Liver (tissue), 9 donors: Measurements from ENCODE around the gene AATK. TPM values are rescaled to one million over a fixed set of nuclear protein-coding genes. Genes with fewer than 3 reads are reported as not detected.

Experiments
- DNase-seq: peaks from one replicate; pipeline ENCODE4 v3.0.0-alpha.2; 2017; ENCODE audit warnings: low spot score
- H3K27ac ChIP-seq, 2 donors: one replicate each; pipeline ENCODE4 v1.7.0; 2013; ENCODE audit warnings: inconsistent platforms in 2 of 2, low read length in 2 of 2, control low read depth in 1 of 2, low read depth in 1 of 2, mild to moderate bottlenecking in 1 of 2
- H3K27me3 ChIP-seq, 4 donors: one replicate each; pipeline versions ENCODE4 v1.6.1 to v1.7.0; 2013; ENCODE audit warnings: low read length in 3 of 4, inconsistent platforms in 1 of 4, mild to moderate bottlenecking in 1 of 4, moderate library complexity in 1 of 4; ENCODE audit not compliant: control insufficient read depth in 4 of 4, insufficient read depth in 4 of 4
- H3K36me3 ChIP-seq, 4 donors: one replicate each; pipeline versions ENCODE4 v1.6.1 to v1.7.0; 2013; ENCODE audit warnings: low read length in 3 of 4, mild to moderate bottlenecking in 3 of 4, low read depth in 1 of 4, moderate library complexity in 1 of 4; ENCODE audit not compliant: control insufficient read depth in 4 of 4, insufficient read depth in 3 of 4
- H3K4me1 ChIP-seq, 4 donors: one replicate each; pipeline versions ENCODE4 v1.6.1 to v1.7.0; 2013; ENCODE audit warnings: low read length in 3 of 4, mild to moderate bottlenecking in 3 of 4, moderate library complexity in 1 of 4; ENCODE audit not compliant: control insufficient read depth in 4 of 4, insufficient read depth in 4 of 4
- H3K4me3 ChIP-seq, 3 donors: one replicate each; pipeline versions ENCODE4 v1.6.1 to v1.7.0; 2013; ENCODE audit warnings: low read length in 3 of 3, control low read depth in 1 of 3, low read depth in 1 of 3, mild to moderate bottlenecking in 1 of 3
- H3K9ac ChIP-seq, 2 donors: one replicate each; pipeline ENCODE4 v1.7.0; 2013; ENCODE audit warnings: low read length in 2 of 2, mild to moderate bottlenecking in 2 of 2, moderate library complexity in 2 of 2, control low read depth in 1 of 2, low read depth in 1 of 2
- H3K9me3 ChIP-seq, 4 donors: one replicate each; pipeline versions ENCODE4 v1.6.1 to v1.7.0; 2013; ENCODE audit warnings: low read length in 3 of 4; ENCODE audit not compliant: control insufficient read depth in 4 of 4
- CTCF ChIP-seq: fragments of 150-350 bp; IDR thresholded peaks from 2 replicates; pipeline ENCODE4 v1.5.1; 2017; ENCODE audit warnings: improper control_type of control experiment, low read depth, low read length; ENCODE audit not compliant: missing input control
- EGR1 ChIP-seq, 2 donors: IDR thresholded peaks; 2 replicates each; pipeline ENCODE4 v1.6.1; 2016 to 2018; ENCODE audit warnings: antibody characterized with exemption in 2 of 2, low read depth in 2 of 2
- FOXA1 ChIP-seq: IDR thresholded peaks from 2 replicates; pipeline ENCODE4 v1.6.1; 2016; ENCODE audit warnings: antibody characterized with exemption
- FOXA2 ChIP-seq: IDR thresholded peaks from 2 replicates; pipeline ENCODE4 v1.6.1; 2016; ENCODE audit warnings: antibody characterized with exemption
- GABPA ChIP-seq, 2 donors: IDR thresholded peaks in 1 of 2; conservative IDR thresholded peaks in 1 of 2; 2 replicates each; pipeline ENCODE4 v1.6.1; 2016; ENCODE audit warnings: antibody characterized with exemption in 2 of 2, mild to moderate bottlenecking in 1 of 2, moderate library complexity in 1 of 2
- HNF4A ChIP-seq, 2 donors: conservative IDR thresholded peaks; 2 replicates each; pipeline ENCODE4 v1.6.1; 2016; ENCODE audit warnings: antibody characterized with exemption in 2 of 2, mild to moderate bottlenecking in 2 of 2
- HNF4G ChIP-seq: IDR thresholded peaks from 2 replicates; pipeline ENCODE4 v1.6.1; 2016; ENCODE audit warnings: antibody characterized with exemption
- JUND ChIP-seq, 2 donors: IDR thresholded peaks; 2 replicates each; pipeline ENCODE4 v1.6.1; 2016; ENCODE audit warnings: antibody characterized with exemption in 2 of 2
- NR2F2 ChIP-seq: IDR thresholded peaks from 2 replicates; pipeline ENCODE4 v1.6.1; 2016; ENCODE audit warnings: antibody characterized with exemption
- RAD21 ChIP-seq, 2 donors: IDR thresholded peaks; 2 replicates each; pipeline ENCODE4 v1.6.1; 2016; ENCODE audit warnings: antibody characterized with exemption in 2 of 2, mild to moderate bottlenecking in 2 of 2
- REST ChIP-seq: IDR thresholded peaks from 2 replicates; pipeline ENCODE4 v1.6.1; 2016; ENCODE audit warnings: antibody characterized with exemption, mild to moderate bottlenecking
- RXRA ChIP-seq, 2 donors: IDR thresholded peaks; 2 replicates each; pipeline ENCODE4 v1.6.1; 2017 to 2018; ENCODE audit warnings: antibody characterized with exemption in 2 of 2, mild to moderate bottlenecking in 1 of 2
- SP1 ChIP-seq: IDR thresholded peaks from 2 replicates; pipeline ENCODE4 v1.6.1; 2018; ENCODE audit warnings: antibody characterized with exemption, mild to moderate bottlenecking
- TAF1 ChIP-seq: conservative IDR thresholded peaks from 2 replicates; pipeline ENCODE4 v1.6.1; 2016; ENCODE audit warnings: antibody characterized with exemption, mild to moderate bottlenecking
- YY1 ChIP-seq: IDR thresholded peaks from 2 replicates; pipeline ENCODE4 v1.6.1; 2016; ENCODE audit warnings: antibody characterized with exemption, mild to moderate bottlenecking
- ZBTB33 ChIP-seq: IDR thresholded peaks from 2 replicates; pipeline ENCODE4 v1.6.1; 2016; ENCODE audit warnings: antibody characterized with exemption
- WGBS: extraction: QIAGEN DNeasy Blood & Tissue Kit; methylation state at CpG from one replicate; pipeline ENCODE4 v1.1.7; 2013; 5-methylcytosine and 5-hydroxymethylcytosine counted together
- polyA plus RNA-seq, 2 donors: library from polyadenylated mRNA; stranded (reverse) in 1 of 2; unstranded in 1 of 2; fragments of 200-250 nt in 1 of 2; fragments of >200 nt in 1 of 2; fragmentation: Nextera tagmentation in 1 of 2; extraction: Ambion mirVana in 1 of 2; gene quantifications; one replicate each; pipeline versions ENCODE4 v1.2.1 to v1.2.3, GENCODE V29; 2013 to 2015
- total RNA-seq, 2 donors: library from RNA; depleted of rRNA; stranded (reverse); fragments of >200 nt; gene quantifications; one replicate each; pipeline ENCODE4 v1.2.3, GENCODE V29; 2014
- TF ChIP-seq, protein P1 (sequence below): IDR thresholded peaks from 2 replicates; pipeline ENCODE4 v1.6.1; 2016; ENCODE audit warnings: antibody characterized with exemption
- TF ChIP-seq, protein P2 (sequence below): IDR thresholded peaks from 2 replicates; pipeline ENCODE4 v1.6.1; 2016; ENCODE audit warnings: antibody characterized with exemption
- donor health status: healthy.
- donor health status: healthy.
- donor health status: healthy.
- donor health status: healthy.
- donor health status: healthy.

The AATK gene
- total and polyA plus RNA-seq, 4 donors, result 0.24 to 2.3 (median 0.62) TPM

GRCh38 chr17:81183807-81184206, 17.8 kb upstream of the AATK start:
- TF ChIP-seq CTCF (no peak), TAF1 (no peak), ZBTB33 (no peak), RAD21 (IDR thresholded peaks at IDR 0.05) (no peak), GABPA (IDR thresholded peaks at IDR 0.05 in 1 of 2, conservative IDR thresholded peaks at IDR 0.05 in 1 of 2) (no peak), FOXA2 (no peak), JUND (IDR thresholded peaks at IDR 0.05) (no peak), SP1 (no peak), HNF4A (conservative IDR thresholded peaks at IDR 0.05) (no peak), FOXA1 (no peak), RXRA (IDR thresholded peaks at IDR 0.05) (no peak), EGR1 (IDR thresholded peaks at IDR 0.05; ENCODE audit: low read depth in 2 of 2) (no peak), YY1 (no peak), REST (no peak)
- TF ChIP-seq, protein P1, sequence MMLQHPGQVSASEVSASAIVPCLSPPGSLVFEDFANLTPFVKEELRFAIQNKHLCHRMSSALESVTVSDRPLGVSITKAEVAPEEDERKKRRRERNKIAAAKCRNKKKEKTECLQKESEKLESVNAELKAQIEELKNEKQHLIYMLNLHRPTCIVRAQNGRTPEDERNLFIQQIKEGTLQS, result no peak
- TF ChIP-seq, protein P2, sequence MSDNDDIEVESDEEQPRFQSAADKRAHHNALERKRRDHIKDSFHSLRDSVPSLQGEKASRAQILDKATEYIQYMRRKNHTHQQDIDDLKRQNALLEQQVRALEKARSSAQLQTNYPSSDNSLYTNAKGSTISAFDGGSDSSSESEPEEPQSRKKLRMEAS, result no peak
- WGBS, result 97% methylated on average over 11 of the region's 11 CpGs

DNA sequence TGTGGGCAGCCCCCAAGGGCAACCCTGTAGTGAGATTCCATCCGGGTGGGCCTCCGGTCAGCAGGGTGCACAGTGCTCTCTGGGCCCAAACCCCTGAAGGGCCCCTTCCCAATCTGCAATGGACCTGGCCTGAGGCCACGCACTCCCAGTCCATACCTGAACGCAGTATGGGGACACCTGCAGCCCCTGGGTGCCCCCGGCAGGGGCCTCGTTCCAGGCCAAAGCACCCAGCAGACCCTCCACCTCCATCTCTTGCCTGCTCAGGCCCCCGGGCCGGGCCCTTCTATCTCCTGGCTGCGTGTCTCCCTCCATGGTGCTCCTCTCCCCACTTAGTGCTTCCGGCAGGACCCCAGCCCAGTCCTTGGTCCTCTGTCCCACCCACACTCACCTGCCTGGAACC, 17.3 kb upstream of the AATK start:
- TF ChIP-seq SP1 (no peak), FOXA2 (no peak), EGR1 (IDR thresholded peaks at IDR 0.05; ENCODE audit: low read depth in 2 of 2) (no peak), TAF1 (no peak), FOXA1 (no peak), HNF4G (no peak), RAD21 (IDR thresholded peaks at IDR 0.05) (no peak), NR2F2 (no peak), CTCF (no peak), JUND (IDR thresholded peaks at IDR 0.05) (no peak), YY1 (no peak), RXRA (IDR thresholded peaks at IDR 0.05) (no peak)
- TF ChIP-seq, protein P2, result no peak
- TF ChIP-seq, protein P1, result no peak
- DNase-seq, result no peak
- Histone ChIP-seq H3K4me3 (no peak overlapping the region), H3K27ac (no peak overlapping the region), H3K36me3 (no peaks in the 10 kb centered on the region), H3K9ac (no peak overlapping the region), H3K9me3 (no peaks in the 10 kb centered on the region), H3K27me3 (no peaks in the 10 kb centered on the region), H3K4me1 (no peaks in the 10 kb centered on the region)
- 92% methylated on average over 10 of the region's 10 CpGs for WGBS

More at GRCh38 chr17:81183807-81184206, 17.8 kb upstream of the AATK start:
- Histone ChIP-seq H3K27ac (no peak overlapping the region), H3K36me3 (no peaks in the 10 kb centered on the region), H3K27me3 (no peaks in the 10 kb centered on the region), H3K9ac (no peak overlapping the region), H3K4me3 (no peak overlapping the region), H3K9me3 (no peaks in the 10 kb centered on the region), H3K4me1 (no peaks in the 10 kb centered on the region)
- no peak for DNase-seq
